ENCODE data around the gene ARMCX4.

GRCh38 chrX:101450085-101450484 is 35.2 kb upstream of the ARMCX4 start:
- TF ChIP-seq, protein P1, sequence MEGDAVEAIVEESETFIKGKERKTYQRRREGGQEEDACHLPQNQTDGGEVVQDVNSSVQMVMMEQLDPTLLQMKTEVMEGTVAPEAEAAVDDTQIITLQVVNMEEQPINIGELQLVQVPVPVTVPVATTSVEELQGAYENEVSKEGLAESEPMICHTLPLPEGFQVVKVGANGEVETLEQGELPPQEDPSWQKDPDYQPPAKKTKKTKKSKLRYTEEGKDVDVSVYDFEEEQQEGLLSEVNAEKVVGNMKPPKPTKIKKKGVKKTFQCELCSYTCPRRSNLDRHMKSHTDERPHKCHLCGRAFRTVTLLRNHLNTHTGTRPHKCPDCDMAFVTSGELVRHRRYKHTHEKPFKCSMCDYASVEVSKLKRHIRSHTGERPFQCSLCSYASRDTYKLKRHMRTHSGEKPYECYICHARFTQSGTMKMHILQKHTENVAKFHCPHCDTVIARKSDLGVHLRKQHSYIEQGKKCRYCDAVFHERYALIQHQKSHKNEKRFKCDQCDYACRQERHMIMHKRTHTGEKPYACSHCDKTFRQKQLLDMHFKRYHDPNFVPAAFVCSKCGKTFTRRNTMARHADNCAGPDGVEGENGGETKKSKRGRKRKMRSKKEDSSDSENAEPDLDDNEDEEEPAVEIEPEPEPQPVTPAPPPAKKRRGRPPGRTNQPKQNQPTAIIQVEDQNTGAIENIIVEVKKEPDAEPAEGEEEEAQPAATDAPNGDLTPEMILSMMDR (tag by site-specific recombination; IDR thresholded peaks at IDR 0.05), result no peak
- TF ChIP-seq ZNF335 (tag by site-specific recombination; conservative IDR thresholded peaks at IDR 0.05) (no peak), YY1 (tag by site-specific recombination; IDR thresholded peaks at IDR 0.05) (no peak), ZNF266 (tag by site-specific recombination; IDR thresholded peaks at IDR 0.05; ENCODE audit: low read depth) (no peak), ZNF521 (tag by site-specific recombination; IDR thresholded peaks at IDR 0.05) (no peak), ZNF274 (IDR thresholded peaks at IDR 0.05; ENCODE audit: low read length) (no peak), ZNF274 (tag by site-specific recombination; IDR thresholded peaks at IDR 0.05; ENCODE audit: borderline replicate concordance) (no peak), ZNF2 (tag by site-specific recombination; IDR thresholded peaks at IDR 0.05) (no peak)

Data from HEK293 (cell line).